OCI-LY1 (cell line): ENCODE results near the gene ATXN1.

Experiments used
- H2AFZ ChIP-seq: fragments of 200-600 bp; sonication (generic), shearing (Covaris generic); 2 replicates; pipeline ENCODE4 v1.6.0; 2014; ENCODE audit warnings: antibody characterized with exemption, mild to moderate bottlenecking, low read length
- H3F3A ChIP-seq: fragments of 200-600 bp; sonication (generic), shearing (Covaris generic); 2 replicates; pipeline ENCODE4 v1.6.0; 2014; ENCODE audit warnings: mild to moderate bottlenecking, antibody characterized with exemption, low read length, moderate library complexity; ENCODE audit not compliant: insufficient read depth
- H3K27ac ChIP-seq: fragments of 200-600 bp; sonication (generic); 2 replicates; pipeline ENCODE4 v1.5.1; 2014; ENCODE audit warnings: low read length, mixed run types, mild to moderate bottlenecking, low read depth; ENCODE audit not compliant: poor library complexity, severe bottlenecking
- H3K27me3 ChIP-seq: fragments of 200-600 bp; sonication (generic); 2 replicates; pipeline ENCODE4 v1.6.0; 2014; ENCODE audit warnings: antibody characterized with exemption, mild to moderate bottlenecking, low read length, moderate library complexity; ENCODE audit not compliant: insufficient read depth
- H3K36me3 ChIP-seq: fragments of 200-600 bp; sonication (generic); 2 replicates; pipeline ENCODE4 v1.6.1; 2014; ENCODE audit warnings: mild to moderate bottlenecking, antibody characterized with exemption, low read length, moderate library complexity, mixed read lengths; ENCODE audit not compliant: insufficient read depth
- H3K4me1 ChIP-seq: fragments of 200-600 bp; sonication (generic); 2 replicates; pipeline ENCODE4 v1.5.1; 2014; ENCODE audit warnings: mild to moderate bottlenecking, low read length, moderate library complexity; ENCODE audit not compliant: insufficient read depth, severe bottlenecking
- H3K4me2 ChIP-seq: fragments of 200-600 bp; sonication (generic), shearing (Covaris generic); 2 replicates; pipeline ENCODE4 v1.6.1; 2014; ENCODE audit warnings: low read length
- H3K4me3 ChIP-seq: fragments of 200-600 bp; sonication (generic); 2 replicates; pipeline ENCODE4 v1.5.1; 2014; ENCODE audit warnings: low read length, low read depth, mild to moderate bottlenecking, mixed read lengths; ENCODE audit not compliant: poor library complexity, severe bottlenecking
- H3K79me2 ChIP-seq: fragments of 200-600 bp; shearing (Covaris generic); 2 replicates; pipeline ENCODE4 v1.6.1; 2016; ENCODE audit warnings: mixed run types, low read length, mixed read lengths; ENCODE audit not compliant: insufficient read depth
- H3K9ac ChIP-seq: fragments of 200-600 bp; sonication (generic), shearing (Covaris generic); 2 replicates; pipeline ENCODE4 v1.6.1; 2014; ENCODE audit warnings: mild to moderate bottlenecking, low read length, mixed read lengths
- H3K9me2 ChIP-seq: fragments of 200-600 bp; sonication (generic), shearing (Covaris generic); 2 replicates; pipeline ENCODE4 v1.6.1; 2014; ENCODE audit warnings: low read depth, mild to moderate bottlenecking, low read length, mixed read lengths
- H3K9me3 ChIP-seq: fragments of 200-600 bp; shearing (Covaris generic); 2 replicates; pipeline ENCODE4 v1.6.1; 2014; ENCODE audit warnings: low read length, mixed read lengths
- H4K20me1 ChIP-seq: fragments of 200-600 bp; sonication (generic), shearing (Covaris generic); 2 replicates; pipeline ENCODE4 v1.6.0; 2016; ENCODE audit warnings: mild to moderate bottlenecking, low read length; ENCODE audit not compliant: insufficient read depth
- EZH2 ChIP-seq: fragments of 200-600 bp; sonication (generic), shearing (Covaris generic); IDR thresholded peaks from 2 replicates; pipeline ENCODE4 v1.8.0; 2017; ENCODE audit warnings: borderline replicate concordance, mixed run types, mild to moderate bottlenecking, antibody characterized with exemption, low read length, moderate library complexity, mixed read lengths
- TF ChIP-seq, protein P1 (sequence below): fragments of 200-600 bp; sonication (generic), shearing (Covaris generic); IDR thresholded peaks from 2 replicates; pipeline ENCODE4 v1.5.1; 2017; ENCODE audit warnings: mild to moderate bottlenecking, antibody characterized with exemption, low read length, moderate library complexity, mixed read lengths

ATXN1 gene

GRCh38 chr6:16752206-16752866 lies 8.9 kb downstream of the ATXN1 start:
- Histone ChIP-seq H3F3A (no peaks in the 10 kb centered on the region), H4K20me1 (no peaks in the 10 kb centered on the region), H3K36me3 (no peaks in the 10 kb centered on the region), H3K79me2 (no peaks in the 10 kb centered on the region), H3K4me2 (no peak overlapping the region), H3K27ac (no peak overlapping the region), H3K4me3 (no peak overlapping the region), H3K9ac (no peak overlapping the region), H3K9me3 (no peaks in the 10 kb centered on the region), H3K9me2 (no peaks in the 10 kb centered on the region), H2AFZ (no peak overlapping the region), H3K27me3 (no peaks in the 10 kb centered on the region), H3K4me1 (no peaks in the 10 kb centered on the region)
- no peak for TF ChIP-seq EZH2
- TF ChIP-seq, protein P1, sequence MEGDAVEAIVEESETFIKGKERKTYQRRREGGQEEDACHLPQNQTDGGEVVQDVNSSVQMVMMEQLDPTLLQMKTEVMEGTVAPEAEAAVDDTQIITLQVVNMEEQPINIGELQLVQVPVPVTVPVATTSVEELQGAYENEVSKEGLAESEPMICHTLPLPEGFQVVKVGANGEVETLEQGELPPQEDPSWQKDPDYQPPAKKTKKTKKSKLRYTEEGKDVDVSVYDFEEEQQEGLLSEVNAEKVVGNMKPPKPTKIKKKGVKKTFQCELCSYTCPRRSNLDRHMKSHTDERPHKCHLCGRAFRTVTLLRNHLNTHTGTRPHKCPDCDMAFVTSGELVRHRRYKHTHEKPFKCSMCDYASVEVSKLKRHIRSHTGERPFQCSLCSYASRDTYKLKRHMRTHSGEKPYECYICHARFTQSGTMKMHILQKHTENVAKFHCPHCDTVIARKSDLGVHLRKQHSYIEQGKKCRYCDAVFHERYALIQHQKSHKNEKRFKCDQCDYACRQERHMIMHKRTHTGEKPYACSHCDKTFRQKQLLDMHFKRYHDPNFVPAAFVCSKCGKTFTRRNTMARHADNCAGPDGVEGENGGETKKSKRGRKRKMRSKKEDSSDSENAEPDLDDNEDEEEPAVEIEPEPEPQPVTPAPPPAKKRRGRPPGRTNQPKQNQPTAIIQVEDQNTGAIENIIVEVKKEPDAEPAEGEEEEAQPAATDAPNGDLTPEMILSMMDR: no peak

DNA sequence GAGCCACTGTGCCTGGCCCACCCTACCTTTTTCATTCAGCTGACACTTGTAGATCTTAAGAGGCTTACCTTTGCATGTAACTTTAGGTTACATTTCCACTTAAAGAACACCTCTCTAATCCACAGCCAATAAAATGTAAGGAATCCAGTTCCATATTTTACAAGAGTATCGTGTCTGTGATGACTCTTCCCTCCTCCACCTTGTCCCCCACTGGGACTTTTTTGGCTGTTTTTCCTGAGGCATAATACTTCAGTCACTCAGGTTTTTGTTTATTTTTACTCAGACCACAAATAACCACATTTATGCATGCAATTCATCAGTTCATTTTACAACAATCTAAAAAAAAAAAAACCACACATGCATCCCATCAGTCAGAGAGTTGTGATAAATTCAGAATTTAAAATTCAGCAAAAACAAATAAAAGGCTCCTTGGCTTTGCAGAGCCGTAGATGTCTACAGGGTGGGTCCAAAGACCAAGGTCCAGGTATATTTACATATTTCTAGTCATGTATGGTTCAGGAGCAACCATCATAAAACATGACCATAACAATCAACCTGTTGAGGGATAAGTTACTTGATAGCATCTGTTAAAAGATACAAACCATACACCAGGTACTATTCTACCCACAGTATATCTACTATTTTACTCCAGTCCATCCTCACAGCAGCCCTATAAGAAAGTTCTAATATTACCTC lies 9.9 kb downstream of the ATXN1 start:
- H3K4me2 ChIP-seq: no peak overlapping the region
- H3K9me2 ChIP-seq: no peaks in the 10 kb centered on the region
- no peaks in the 10 kb centered on the region for H3K79me2 ChIP-seq
- H3K27me3 ChIP-seq: no peaks in the 10 kb centered on the region
- no peaks in the 10 kb centered on the region for H4K20me1 ChIP-seq
- H3K4me1 ChIP-seq: no peaks in the 10 kb centered on the region
- no peaks in the 10 kb centered on the region for H3K9me3 ChIP-seq
- no peaks in the 10 kb centered on the region for H3F3A ChIP-seq
- H3K4me3 ChIP-seq: no peak overlapping the region
- H2AFZ ChIP-seq: no peak overlapping the region
- no peaks in the 10 kb centered on the region for H3K36me3 ChIP-seq
- no peak overlapping the region for H3K27ac ChIP-seq
- no peak for TF ChIP-seq EZH2
- TF ChIP-seq, protein P1: no peak
- no peak overlapping the region for H3K9ac ChIP-seq

DNA sequence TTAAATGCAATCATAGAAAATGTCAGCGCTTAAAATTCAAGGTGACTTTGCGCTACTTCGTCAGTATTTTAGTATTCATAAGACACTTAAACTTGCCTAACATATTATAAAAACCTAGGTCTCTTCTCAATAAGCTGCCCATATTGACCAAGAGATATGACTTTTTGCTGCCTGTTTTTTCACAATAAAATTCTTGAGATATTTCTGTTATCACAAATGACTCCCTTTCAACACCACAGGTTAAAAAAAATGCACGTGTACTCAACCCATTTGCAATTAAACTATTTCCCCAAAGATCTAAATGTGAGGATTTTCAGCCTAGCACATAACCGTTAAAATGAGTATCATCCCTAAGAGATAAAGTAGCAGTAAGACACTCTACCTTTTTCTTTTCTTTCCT lies 10.7 kb downstream of the ATXN1 start:
- Histone ChIP-seq H4K20me1 (no peaks in the 10 kb centered on the region), H3K27ac (no peak overlapping the region), H3K4me3 (no peak overlapping the region), H3K9ac (no peak overlapping the region), H2AFZ (no peak overlapping the region), H3K4me2 (no peak overlapping the region), H3K9me3 (no peaks in the 10 kb centered on the region), H3K79me2 (no peaks in the 10 kb centered on the region), H3K36me3 (no peaks in the 10 kb centered on the region), H3K27me3 (no peaks in the 10 kb centered on the region), H3F3A (no peaks in the 10 kb centered on the region), H3K9me2 (no peaks in the 10 kb centered on the region), H3K4me1 (no peaks in the 10 kb centered on the region)
- TF ChIP-seq, protein P1: no peak
- no peak for TF ChIP-seq EZH2
